H1 (cell line): ENCODE measurements around the gene EPHA8. TPM values are rescaled to one million over a fixed set of nuclear protein-coding genes. Genes with fewer than 3 reads are reported as not detected.

Experiments used
- polyA plus RNA-seq, 7 experiments: library from polyadenylated mRNA; depleted of rRNA in 3 of 7; stranded (reverse) in 5 of 7; unstranded in 2 of 7; fragments of >200 nt in 5 of 7; fragments of 200-250 nt in 2 of 7; gene quantifications; 1 replicate in 5 of 7; 2 replicates in 1 of 7; 4 replicates in 1 of 7; pipeline versions ENCODE4 v1.2.1 to v1.2.3, GENCODE V29; 2011 to 2013; ENCODE audit warnings: missing spikeins in 2 of 7, mixed read lengths in 2 of 7
- total RNA-seq: library from RNA; stranded (reverse); fragmentation: NEBNext Ultra II Directional; extraction: Animal tissue kit (Norgen Biotek cat#: 25700); gene quantifications from 2 replicates; pipeline ENCODE4 v1.2.1, GENCODE V29; 2021
- TF ChIP-seq, protein P1 (sequence below): IDR thresholded peaks from 2 replicates; pipeline ENCODE4 v1.6.1; 2011; ENCODE audit warnings: low read length, improper control_type of control experiment

Gene EPHA8
- total and polyA plus RNA-seq, 2 of the 8 experiments (the other 6 are each of a cell fraction or from before 2014, with no cell fraction given): 4.0 to 8.4 TPM

DNA sequence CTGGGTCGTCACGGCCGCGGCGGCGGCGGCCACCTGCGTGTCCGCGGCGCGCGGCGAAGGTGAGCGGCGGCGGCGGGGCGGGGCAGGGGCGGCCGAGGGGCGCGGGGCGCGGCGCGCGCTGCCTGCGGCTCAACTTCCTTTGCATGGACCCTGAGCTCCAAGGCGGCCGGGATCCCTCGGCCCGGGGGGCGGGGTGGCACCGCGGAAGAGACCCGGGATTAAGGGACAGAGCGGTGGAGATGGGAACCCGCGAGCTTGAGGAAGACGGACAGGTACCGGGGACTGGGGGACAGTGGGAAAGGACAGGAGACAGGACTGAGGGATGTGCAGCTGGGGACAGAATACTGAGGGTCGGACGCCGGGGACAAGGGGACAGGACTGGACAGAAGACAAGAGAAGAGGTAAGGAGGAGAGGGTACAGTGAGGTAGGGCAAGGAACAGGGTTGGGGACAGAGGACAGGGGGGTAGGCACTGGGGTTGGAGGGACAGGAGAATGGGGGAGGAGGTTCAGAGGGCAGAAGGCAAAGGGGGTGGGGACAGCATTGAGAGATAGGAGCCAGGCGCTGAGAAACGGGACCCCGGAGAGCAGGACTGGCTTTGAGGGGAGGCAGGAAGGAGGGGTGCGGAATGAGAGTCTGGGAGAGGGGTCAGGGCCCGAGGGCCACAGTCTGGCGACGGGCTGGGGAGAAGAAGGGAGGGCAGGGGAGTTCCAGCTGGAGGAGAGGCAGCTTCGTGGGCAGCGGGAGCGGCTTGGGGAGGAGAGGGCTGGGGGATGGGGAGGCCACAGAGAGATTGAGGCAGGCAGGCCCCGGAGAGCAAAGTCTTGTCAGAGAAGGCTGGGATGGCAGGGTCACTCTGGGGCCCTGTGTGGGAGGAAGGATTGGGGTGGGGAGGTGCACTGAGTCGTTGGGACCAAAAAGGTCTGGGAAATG is 648 bp downstream of the EPHA8 start (continued):
- TF ChIP-seq, protein P1, sequence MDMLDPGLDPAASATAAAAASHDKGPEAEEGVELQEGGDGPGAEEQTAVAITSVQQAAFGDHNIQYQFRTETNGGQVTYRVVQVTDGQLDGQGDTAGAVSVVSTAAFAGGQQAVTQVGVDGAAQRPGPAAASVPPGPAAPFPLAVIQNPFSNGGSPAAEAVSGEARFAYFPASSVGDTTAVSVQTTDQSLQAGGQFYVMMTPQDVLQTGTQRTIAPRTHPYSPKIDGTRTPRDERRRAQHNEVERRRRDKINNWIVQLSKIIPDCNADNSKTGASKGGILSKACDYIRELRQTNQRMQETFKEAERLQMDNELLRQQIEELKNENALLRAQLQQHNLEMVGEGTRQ: no peak
